Retina (tissue), 1 donor: ENCODE results near the gene SLC26A5.

ENCODE experiments used
- DNase-seq: peaks from one replicate; pipeline ENCODE4 v3.0.0-alpha.2; 2016

The SLC26A5 gene

GRCh38 chr7:103398483-103399127 lies 47.4 kb downstream of the SLC26A5 start:
- no peak for DNase-seq

GRCh38 chr7:103396471-103396870 lies 49.5 kb downstream of the SLC26A5 start:
- no peak for DNase-seq

DNA sequence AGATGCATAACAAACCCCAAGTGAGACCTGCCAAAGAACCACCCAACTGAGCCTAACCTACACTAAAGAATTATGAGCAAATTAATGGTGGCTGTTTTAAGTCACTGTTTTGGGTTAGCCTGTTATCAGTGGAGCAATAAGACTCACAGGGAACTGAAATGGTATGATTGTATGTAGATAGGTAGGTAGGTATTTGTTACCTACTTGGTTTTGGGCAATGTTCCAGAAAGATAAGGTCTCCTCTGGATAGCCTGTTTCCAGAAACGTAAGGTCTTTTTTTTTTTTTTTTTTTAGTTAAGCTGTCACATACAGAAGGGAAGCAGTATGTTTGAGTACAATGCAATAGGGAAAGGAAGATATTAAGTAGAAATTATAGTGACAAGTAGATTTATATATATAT lies 50.9 kb downstream of the SLC26A5 start:
- DNase-seq, result no peak

GRCh38 chr7:103394566-103394965 lies 51.4 kb downstream of the SLC26A5 start:
- DNase-seq, result no peak

DNA sequence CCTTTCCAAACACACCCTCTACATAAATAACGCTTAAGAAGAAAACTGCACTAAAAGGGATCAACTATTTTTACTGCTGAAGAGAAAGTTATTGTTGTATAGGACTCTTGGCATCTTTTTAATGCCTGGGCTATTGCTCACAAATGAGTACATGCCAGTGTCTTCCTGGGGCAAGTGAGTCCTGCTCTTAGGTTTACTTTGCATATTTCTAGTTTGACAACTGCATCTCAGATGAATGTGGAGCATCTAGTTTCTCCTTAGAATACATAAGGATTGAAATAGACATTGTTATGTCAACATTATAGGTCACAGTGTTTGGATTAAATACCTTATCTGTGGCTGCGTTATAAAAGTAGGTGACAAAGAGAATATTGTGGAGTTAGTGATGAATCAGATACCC lies 54.0 kb downstream of the SLC26A5 start:
- DNase-seq, result no peak

GRCh38 chr7:103391150-103391549 lies 54.9 kb downstream of the SLC26A5 start:
- no peak for DNase-seq

GRCh38 chr7:103389263-103389662 lies 56.7 kb downstream of the SLC26A5 start:
- no peak for DNase-seq

- DNase-seq, result no peak
Observed at GRCh38 chr7:103388469-103389140, 57.4 kb downstream of the SLC26A5 start.

DNA sequence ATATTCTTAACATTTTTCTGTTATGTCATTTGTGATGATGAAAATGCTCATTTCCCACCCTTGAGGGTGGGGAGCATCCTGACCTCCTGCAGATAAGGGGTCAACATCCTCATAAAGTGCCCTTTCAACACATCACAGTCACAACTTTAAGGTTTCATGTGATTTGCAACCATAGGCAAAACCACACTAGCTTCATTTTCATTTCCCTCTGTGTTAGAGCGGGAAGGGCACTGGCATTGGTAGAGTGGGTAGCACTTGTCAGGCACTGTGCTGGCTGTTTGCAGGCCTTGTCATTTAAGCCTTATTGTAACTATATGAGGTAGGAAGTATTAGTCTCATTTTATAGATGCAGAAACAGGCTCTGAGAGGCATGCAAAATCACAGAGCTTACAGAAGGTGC lies 58.8 kb downstream of the SLC26A5 start:
- no peak for DNase-seq

DNA sequence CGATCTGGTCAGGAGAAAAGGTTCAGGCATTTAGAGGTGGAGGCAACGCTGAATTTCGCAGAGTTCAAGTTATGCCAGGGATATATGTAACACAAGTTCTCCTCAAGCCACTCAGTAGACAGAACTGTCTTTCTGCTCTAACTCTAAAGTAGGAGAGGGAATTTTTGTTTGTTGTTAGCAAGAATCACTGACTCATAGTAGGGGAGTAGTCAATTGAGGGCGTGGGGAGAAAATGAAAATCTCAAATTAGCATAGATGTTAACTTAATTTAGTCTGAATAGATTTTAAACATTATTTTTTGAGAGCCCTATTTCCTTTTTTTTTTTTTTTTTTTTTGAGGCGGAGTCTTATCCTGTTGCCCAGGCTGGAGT lies 64.0 kb downstream of the SLC26A5 start:
- DNase-seq, result no peak

DNA sequence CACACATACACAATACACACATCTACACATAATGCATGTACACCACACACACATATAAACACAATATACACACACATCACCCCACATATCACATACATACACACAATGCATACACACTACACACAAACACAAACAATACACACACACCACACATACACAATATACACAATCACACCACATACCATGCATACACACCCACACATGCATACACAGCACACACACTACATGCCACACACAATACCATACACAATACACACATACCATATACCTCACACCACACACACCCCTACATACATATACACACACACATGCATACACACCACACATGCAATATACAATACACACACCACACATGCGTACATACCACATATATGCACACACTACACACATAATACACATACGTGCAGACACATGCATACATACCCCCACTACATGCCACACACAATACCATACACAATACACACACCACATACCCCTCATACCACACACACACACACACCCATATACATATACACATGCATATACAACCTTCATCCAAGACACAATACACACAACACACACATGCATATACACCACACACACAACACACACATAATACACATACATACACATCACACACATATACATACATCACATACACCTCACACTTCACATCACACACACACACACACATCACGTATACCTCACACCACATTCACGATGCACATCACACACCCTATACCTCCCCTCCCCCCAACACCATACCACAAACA lies 64.6 kb downstream of the SLC26A5 start:
- DNase-seq, result no peak

DNA sequence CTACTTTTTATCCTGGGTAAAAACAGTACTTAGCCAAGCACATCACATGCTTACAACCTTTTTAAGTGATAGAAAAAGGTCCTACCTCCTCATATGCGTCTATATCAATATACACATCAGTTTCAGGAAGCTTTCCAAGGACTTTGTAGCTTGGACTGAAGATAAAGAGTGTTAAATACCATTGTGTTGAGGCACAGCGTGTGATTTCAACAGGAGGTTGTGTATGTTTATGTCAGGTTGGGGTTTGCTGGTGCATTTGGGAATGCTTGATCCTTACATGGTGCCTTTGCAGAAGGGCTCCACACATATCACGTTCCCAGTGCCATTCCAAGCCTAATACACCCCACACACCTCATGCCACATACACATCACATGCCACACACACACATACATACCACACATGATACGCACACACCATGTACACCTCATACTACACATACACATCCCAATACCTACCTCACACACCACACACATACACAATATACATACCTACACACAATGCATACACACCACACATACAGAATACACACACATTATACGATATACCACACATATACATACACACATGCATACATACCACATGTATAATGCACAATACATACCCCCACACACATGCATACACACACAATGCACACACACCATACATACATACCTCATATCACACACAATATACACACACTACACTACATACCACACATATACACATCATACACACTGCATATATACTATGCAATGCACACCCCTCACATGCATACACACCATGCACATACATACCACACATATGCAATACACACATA lies 65.4 kb downstream of the SLC26A5 start:
- no peak for DNase-seq

DNA sequence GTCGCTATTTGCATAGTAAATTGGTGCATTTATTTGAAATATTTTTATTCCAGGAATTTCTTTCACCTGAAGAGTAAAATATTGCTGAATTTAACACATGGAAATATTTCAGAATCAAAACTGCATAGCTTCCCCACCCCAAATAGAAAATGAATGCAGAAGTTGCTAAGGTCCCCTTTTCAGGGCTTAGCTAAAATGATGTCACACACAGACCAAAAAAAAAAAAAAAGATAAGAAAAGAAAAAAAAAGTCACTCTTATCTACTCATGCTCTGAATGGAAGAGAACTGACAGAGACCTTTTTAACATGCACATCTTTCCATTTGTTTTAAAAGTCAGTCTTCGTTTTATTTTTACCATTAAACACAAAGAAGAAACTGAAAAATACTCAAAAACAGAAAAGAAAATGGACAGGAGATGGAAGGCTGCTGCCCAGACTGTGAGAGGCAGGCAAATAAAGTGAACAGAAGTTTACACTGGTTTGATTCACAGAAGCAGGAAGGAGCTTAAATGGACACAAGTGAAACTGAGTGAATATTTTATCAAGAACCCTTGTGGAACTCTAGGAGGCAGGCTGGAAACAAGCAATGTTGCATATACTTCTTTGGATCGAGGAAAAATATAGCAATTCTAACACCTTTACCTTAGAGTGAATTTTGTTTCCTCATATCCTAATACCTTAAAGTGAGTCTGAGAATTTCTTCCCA lies 66.6 kb downstream of the SLC26A5 start:
- no peak for DNase-seq

DNA sequence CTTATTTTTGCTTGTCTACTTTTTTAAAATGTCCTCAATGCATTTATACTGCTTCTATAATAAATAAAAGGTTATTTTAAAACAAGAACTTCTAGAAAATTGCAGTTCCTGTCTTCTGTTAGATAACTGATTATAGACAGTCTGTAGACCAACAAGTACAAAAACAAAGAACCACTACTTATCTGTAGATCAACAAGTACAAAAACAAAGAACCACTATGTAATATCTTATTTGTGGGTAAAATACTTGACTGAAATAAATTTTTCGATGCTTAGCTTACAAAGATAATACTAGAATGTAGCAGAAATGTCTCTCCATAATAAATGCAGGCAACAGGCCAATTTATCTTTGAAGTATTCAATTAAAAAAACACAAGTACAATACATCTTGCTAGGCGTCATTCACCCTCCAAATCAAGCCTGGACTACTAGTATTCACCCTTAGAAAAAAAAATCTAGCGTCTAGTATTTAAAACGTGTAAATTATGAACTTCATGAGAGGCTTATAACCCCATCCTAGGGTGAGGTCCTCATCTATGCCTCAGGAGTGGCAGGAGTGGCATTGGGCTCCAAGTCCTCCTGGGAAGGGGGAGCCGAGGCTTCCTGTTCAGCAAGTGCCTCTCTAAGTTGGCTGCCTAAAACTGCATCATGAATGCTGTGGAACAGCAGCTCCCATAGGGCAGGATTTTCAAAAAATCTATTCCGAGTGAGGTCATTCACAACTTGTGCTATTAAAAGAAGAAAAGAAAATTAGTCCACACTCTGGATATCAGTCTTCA lies 72.0 kb downstream of the SLC26A5 start:
- DNase-seq, result no peak

DNA sequence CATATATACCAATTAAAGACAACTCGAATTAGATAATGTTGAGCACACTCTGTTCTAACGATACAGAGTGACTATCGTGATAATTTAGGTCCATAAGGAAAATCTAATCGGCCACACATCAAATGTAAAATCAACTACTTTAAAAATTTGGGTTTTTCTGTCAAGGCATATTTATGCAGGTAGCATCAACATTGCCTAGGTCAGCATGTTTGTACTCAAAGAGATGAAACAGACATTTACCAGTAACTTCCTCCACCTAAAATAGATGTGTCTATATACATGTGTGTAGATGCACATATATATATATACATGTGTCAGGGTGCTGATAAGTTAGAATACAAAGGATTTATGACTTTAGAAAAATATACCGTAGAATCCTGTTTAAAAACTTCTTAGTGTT lies 76.6 kb downstream of the SLC26A5 start:
- no peak for DNase-seq

GRCh38 chr7:103349805-103350204 lies 96.2 kb downstream of the SLC26A5 start:
- no peak for DNase-seq

- no peak for DNase-seq
Observed at GRCh38 chr7:103348959-103349358, 97.0 kb downstream of the SLC26A5 start.

DNA sequence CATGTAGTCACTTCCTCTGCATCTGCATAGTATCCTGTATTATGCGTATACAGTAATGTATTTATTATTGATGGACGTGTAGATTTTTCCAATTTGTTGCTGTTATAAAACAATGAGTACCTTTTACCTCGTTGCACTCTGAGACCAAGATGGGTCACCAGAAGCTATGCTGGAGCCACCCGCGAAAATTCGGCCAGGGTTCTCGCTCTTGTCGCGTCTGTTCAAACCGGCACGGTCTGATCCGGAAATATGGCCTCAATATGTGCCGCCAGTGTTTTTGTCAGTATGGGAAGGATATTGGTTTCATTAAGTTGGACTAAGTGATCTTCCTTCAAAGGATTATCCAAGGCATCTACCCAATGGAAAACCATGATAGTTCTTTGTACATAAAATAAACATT lies 97.6 kb downstream of the SLC26A5 start:
- no peak for DNase-seq

DNA sequence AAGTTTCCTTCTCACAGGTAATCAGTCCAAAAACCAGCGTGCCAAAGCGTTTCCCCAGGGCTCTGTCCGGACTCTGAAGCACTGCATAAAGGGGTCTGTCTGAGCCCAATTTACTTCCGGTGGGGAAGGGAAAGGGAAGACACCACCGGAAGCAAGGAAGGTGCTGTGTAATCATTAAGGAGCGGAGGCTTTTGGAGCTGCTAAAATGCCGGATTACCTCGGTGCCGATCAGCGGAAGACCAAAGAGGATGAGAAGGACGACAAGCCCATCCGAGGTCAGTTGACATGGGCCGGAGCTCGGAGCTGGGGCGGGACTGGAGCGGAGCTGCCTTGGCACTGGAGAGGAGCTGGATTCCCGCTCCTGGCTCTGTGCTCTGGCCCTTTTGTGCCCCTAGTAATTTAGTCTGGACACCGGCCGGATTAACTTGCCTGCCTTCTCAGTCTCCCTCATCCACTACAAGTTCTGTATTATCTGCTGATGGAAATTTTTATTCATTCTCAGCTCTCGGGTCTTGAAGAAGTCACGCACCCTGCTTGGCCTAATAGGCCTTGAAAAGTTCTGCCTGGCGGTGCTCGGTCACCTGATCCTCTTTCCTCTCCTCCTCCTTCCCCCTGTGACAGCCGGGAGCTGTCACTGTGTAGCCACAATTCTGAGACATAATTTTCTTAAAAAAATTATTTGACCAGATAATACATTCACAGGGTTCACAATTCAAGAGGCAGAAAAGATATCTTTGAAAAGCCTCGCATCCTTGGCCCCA lies 98.3 kb downstream of the SLC26A5 start, which contains the start of gene PSMC2:
Gene PSMC2 (plus strand): TSS at position 137 of the 761 bp plus-strand sequence. CDS start 69 bp downstream, at position 206.
- peak; percentile 92 for DNase-seq

- DNase-seq, result no peak
Observed at GRCh38 chr7:103346396-103346795, 99.6 kb downstream of the SLC26A5 start.
